ENCODE data around the gene PPP2R2D. TPM values are rescaled to one million over a fixed set of nuclear protein-coding genes. Genes with fewer than 3 reads are reported as not detected.

Gene PPP2R2D
- total RNA-seq, 2 experiments from 2014 or later = 37.4 to 38.5 TPM

GRCh38 chr10:131910663-131911314 lies 10.0 kb downstream of the PPP2R2D start:
- peaks cover 17% of the 10 kb centered on the region for H3K4me1 ChIP-seq (ENCODE audit: insufficient read depth, low read length, poor library complexity, severe bottlenecking)
- H4K20me1 ChIP-seq (ENCODE audit: insufficient read depth, low read length) = peaks cover 41% of the 10 kb centered on the region
- no peaks in the 10 kb centered on the region for H3K9me3 ChIP-seq (ENCODE audit: low read length)
- no peak overlapping the region for H2AFZ ChIP-seq (ENCODE audit: low read length)
- TF ChIP-seq EZH2phosphoT487 (IDR thresholded peaks at IDR 0.05; ENCODE audit: borderline replicate concordance, low read depth, low read length) = no peak
- TF ChIP-seq CTCF (conservative IDR thresholded peaks at IDR 0.05; ENCODE audit: low read length) = no peak
- intact Hi-C loops (cut with micrococcal nuclease; ENCODE audit: unreplicated experiment) = no loop called here
- no peak for DNase-seq (ENCODE audit: low spot score)
- peaks cover 46% of the 10 kb centered on the region for H3K36me3 ChIP-seq (ENCODE audit: insufficient read depth, low read length)
- peaks cover 89% of the 10 kb centered on the region for H3K79me2 ChIP-seq (ENCODE audit: insufficient read depth, low read depth, low read length)
- ChIA-PET POLR2A (interaction anchor here (1.4 to 2.8 kb wide), 2 partner anchors 14 kb away, joined by 4 to 7 read pairs; no protein-coding TSS in a partner anchor), CTCF (ENCODE audit: unreplicated experiment) (no interaction called here)
- no peak overlapping the region for H3K4me2 ChIP-seq (ENCODE audit: low read length)
- no peaks in the 10 kb centered on the region for H3K9me2 ChIP-seq (ENCODE audit: insufficient read depth, low read length)
- BruUV-seq (replicated peaks) = no TSS peak
- no peak overlapping the region for H3K27ac ChIP-seq (ENCODE audit: low read depth, low read length, poor library complexity, severe bottlenecking)
- no peak overlapping the region for H3K4me3 ChIP-seq (ENCODE audit: low read depth, low read length, poor library complexity, severe bottlenecking)

GRCh38 chr10:131911451-131911850 lies 10.6 kb downstream of the PPP2R2D start:
- Histone ChIP-seq H3K79me2 (ENCODE audit: insufficient read depth, low read depth, low read length) (peaks cover 89% of the 10 kb centered on the region), H3K9me3 (ENCODE audit: low read length) (no peaks in the 10 kb centered on the region), H2AFZ (ENCODE audit: low read length) (no peak overlapping the region), H4K20me1 (ENCODE audit: insufficient read depth, low read length) (peaks cover 38% of the 10 kb centered on the region), H3K27ac (ENCODE audit: low read depth, low read length, poor library complexity, severe bottlenecking) (no peak overlapping the region), H3K9me2 (ENCODE audit: insufficient read depth, low read length) (no peaks in the 10 kb centered on the region), H3K4me3 (ENCODE audit: low read depth, low read length, poor library complexity, severe bottlenecking) (no peak overlapping the region), H3K4me2 (ENCODE audit: low read length) (no peak overlapping the region), H3K36me3 (ENCODE audit: insufficient read depth, low read length) (peaks cover 39% of the 10 kb centered on the region), H3K4me1 (ENCODE audit: insufficient read depth, low read length, poor library complexity, severe bottlenecking) (peaks cover 17% of the 10 kb centered on the region)
- TF ChIP-seq EZH2phosphoT487 (IDR thresholded peaks at IDR 0.05; ENCODE audit: borderline replicate concordance, low read depth, low read length) (no peak), CTCF (conservative IDR thresholded peaks at IDR 0.05; ENCODE audit: low read length) (no peak)
- intact Hi-C loops (cut with micrococcal nuclease; ENCODE audit: unreplicated experiment) = no loop called here
- ChIA-PET CTCF (ENCODE audit: unreplicated experiment) (no interaction called here), POLR2A (interaction anchor here (1.4 to 2.8 kb wide), 2 partner anchors 13 to 14 kb away, joined by 4 to 7 read pairs; no protein-coding TSS in a partner anchor)
- no TSS peak for BruUV-seq (replicated peaks)
- no peak for DNase-seq (ENCODE audit: low spot score)

GRCh38 chr10:131912620-131913019 lies 11.8 kb downstream of the PPP2R2D start:
- Histone ChIP-seq H2AFZ (ENCODE audit: low read length) (no peak overlapping the region), H3K4me1 (ENCODE audit: insufficient read depth, low read length, poor library complexity, severe bottlenecking) (peaks cover 17% of the 10 kb centered on the region), H3K4me3 (ENCODE audit: low read depth, low read length, poor library complexity, severe bottlenecking) (no peak overlapping the region), H3K9me3 (ENCODE audit: low read length) (no peaks in the 10 kb centered on the region), H3K79me2 (ENCODE audit: insufficient read depth, low read depth, low read length) (peaks cover 78% of the 10 kb centered on the region), H3K4me2 (ENCODE audit: low read length) (no peak overlapping the region), H4K20me1 (ENCODE audit: insufficient read depth, low read length) (peaks cover 37% of the 10 kb centered on the region), H3K27ac (ENCODE audit: low read depth, low read length, poor library complexity, severe bottlenecking) (no peak overlapping the region), H3K36me3 (ENCODE audit: insufficient read depth, low read length) (peaks cover 33% of the 10 kb centered on the region), H3K9me2 (ENCODE audit: insufficient read depth, low read length) (no peaks in the 10 kb centered on the region)
- POLR2A ChIA-PET = interaction anchor here (1.0 to 2.8 kb wide), 3 partner anchors 12 to 16 kb away, joined by 3 to 7 read pairs (median 4); partner anchors contain the start of gene PPP2R2D
- TF ChIP-seq EZH2phosphoT487 (IDR thresholded peaks at IDR 0.05; ENCODE audit: borderline replicate concordance, low read depth, low read length) (no peak), CTCF (conservative IDR thresholded peaks at IDR 0.05; ENCODE audit: low read length) (no peak)
- intact Hi-C loops (cut with micrococcal nuclease; ENCODE audit: unreplicated experiment) = no loop called here
- no peak for DNase-seq (ENCODE audit: low spot score)
- CTCF ChIA-PET (ENCODE audit: unreplicated experiment) = no interaction called here
- BruUV-seq (replicated peaks) = no TSS peak

Data from OCI-LY7 (cell line).